Fibroblast of pulmonary artery (primary cell): Measurements from ENCODE around the gene NUP210.

ENCODE experiments used
- DNase-seq: peaks from one replicate; pipeline ENCODE4 v3.0.0-alpha.2; 2010; ENCODE audit warnings: low read depth
- H3K4me3 ChIP-seq: replicated peaks from 2 replicates; pipeline ENCODE4 v1.5.1; 2011; ENCODE audit warnings: low read depth, mild to moderate bottlenecking, control low read depth, low read length, moderate library complexity
- CTCF ChIP-seq: IDR thresholded peaks from 2 replicates; pipeline ENCODE4 v1.5.1; 2011; ENCODE audit warnings: mild to moderate bottlenecking, control low read depth, low read length, inconsistent platforms; ENCODE audit errors: missing control alignments

The NUP210 gene

GRCh38 chr3:13403213-13403819 lies 16.8 kb downstream of the NUP210 start:
- no peak for TF ChIP-seq CTCF
- DNase-seq, result no peak
- no peak overlapping the region for H3K4me3 ChIP-seq

- H3K4me3 ChIP-seq, result no peak overlapping the region
- TF ChIP-seq CTCF, result no peak
- no peak for DNase-seq
Observed at GRCh38 chr3:13401149-13401548, 19.0 kb downstream of the NUP210 start.

GRCh38 chr3:13400114-13400673 lies 19.9 kb downstream of the NUP210 start:
- no peak for TF ChIP-seq CTCF
- no peak for DNase-seq
- H3K4me3 ChIP-seq, result no peak overlapping the region

- no peak for DNase-seq
- H3K4me3 ChIP-seq, result no peak overlapping the region
- TF ChIP-seq CTCF, result no peak
Observed at GRCh38 chr3:13399603-13400002, 20.5 kb downstream of the NUP210 start.

- TF ChIP-seq CTCF, result no peak
- H3K4me3 ChIP-seq, result no peak overlapping the region
- no peak for DNase-seq
Observed at GRCh38 chr3:13397316-13397715, 22.8 kb downstream of the NUP210 start.

- H3K4me3 ChIP-seq, result no peak overlapping the region
- no peak for DNase-seq
- TF ChIP-seq CTCF, result no peak
Observed at GRCh38 chr3:13394363-13394762, 25.8 kb downstream of the NUP210 start.
